Activated CD4-positive, alpha-beta memory T cell treated with anti-CD3 and anti-CD28 coated beads for 36 hours (primary cell): ENCODE results near the gene TANGO2. TPM values are rescaled to one million over a fixed set of nuclear protein-coding genes. Genes with fewer than 3 reads are reported as not detected.

Experiments used
- CTCF ChIA-PET: fragments of 350-600 bp; sonication (Branson Sonifier 250); formaldehyde crosslinking; loops from one replicate; lab custom pipeline; 2021; ENCODE audit warnings: antibody characterized with exemption, inconsistent platforms; lab: Charles Lee
- POLR2A ChIA-PET: fragments of 350-600 bp; sonication (Branson Sonifier 250); formaldehyde crosslinking; loops from one replicate; lab custom pipeline; 2021; ENCODE audit warnings: antibody characterized with exemption; lab: Charles Lee
- DNase-seq: peaks from one replicate; pipeline ENCODE4 v3.0.0-alpha.2; 2020
- H3K27ac Mint-ChIP-seq: one replicate; pipeline ENCODE4 v1.8.0; 2021; ENCODE audit warnings: mixed read lengths
- H3K27me3 Mint-ChIP-seq: one replicate; pipeline ENCODE4 v1.8.0; 2021; ENCODE audit warnings: mixed read lengths
- H3K36me3 Mint-ChIP-seq: one replicate; pipeline ENCODE4 v1.8.0; 2021; ENCODE audit warnings: mixed read lengths
- H3K4me1 Mint-ChIP-seq: one replicate; pipeline ENCODE4 v1.8.0; 2021; ENCODE audit warnings: low read depth, mixed read lengths
- H3K4me3 Mint-ChIP-seq: one replicate; pipeline ENCODE4 v1.8.0; 2021; ENCODE audit warnings: mild to moderate bottlenecking, mixed read lengths
- H3K9me3 Mint-ChIP-seq: one replicate; pipeline ENCODE4 v1.8.0; 2021; ENCODE audit warnings: mixed read lengths
- intact Hi-C: fragments of 100-400 bp; cut with micrococcal nuclease; formaldehyde crosslinking; loops from one replicate; pipeline ENCODE4 v1.15.1; 2023
- total RNA-seq, 2 experiments: library from RNA; stranded (reverse); gene quantifications; one replicate each; pipeline ENCODE4 v1.2.3, GENCODE V29; 2021

Gene TANGO2
- total RNA-seq, 2 experiments from 2014 or later: 20.7 to 23.6 TPM

GRCh38 chr22:20109411-20110358 is 88.8 kb downstream of the TANGO2 start:
- POLR2A ChIA-PET: interaction anchor here (0.9 to 1.5 kb wide), 5 partner anchors 8 to 26 kb away, joined by 3 to 6 read pairs (median 5); no protein-coding TSS in a partner anchor
- no peak overlapping the region for H3K4me3 Mint-ChIP-seq
- H3K4me1 Mint-ChIP-seq: peaks cover 11% of the 10 kb centered on the region
- no peaks in the 10 kb centered on the region for H3K9me3 Mint-ChIP-seq
- no peak overlapping the region for H3K27ac Mint-ChIP-seq
- H3K27me3 Mint-ChIP-seq: no peaks in the 10 kb centered on the region
- no peak for DNase-seq
- CTCF ChIA-PET: interaction anchor here (1.3 kb wide), 1 partner anchor 145 kb away, joined by 4 read pairs; no protein-coding TSS in a partner anchor
- H3K36me3 Mint-ChIP-seq: peaks cover 12% of the 10 kb centered on the region
- intact Hi-C loops: no loop called here

- H3K4me1 Mint-ChIP-seq: peaks cover 16% of the 10 kb centered on the region
- H3K27me3 Mint-ChIP-seq: no peaks in the 10 kb centered on the region
- POLR2A ChIA-PET: interaction anchor here (1.2 to 1.3 kb wide), 2 partner anchors 9 to 10 kb away, joined by 3 to 5 read pairs; no protein-coding TSS in a partner anchor
- intact Hi-C loops: no loop called here
- H3K36me3 Mint-ChIP-seq: peaks cover 18% of the 10 kb centered on the region
- CTCF ChIA-PET: interaction anchor here (0.6 to 1.7 kb wide), 9 partner anchors 10 to 145 kb away, joined by 3 to 14 read pairs (median 4); no protein-coding TSS in a partner anchor
- peak overlapping the region; percentile 86 for H3K27ac Mint-ChIP-seq
- DNase-seq: no peak
- no peaks in the 10 kb centered on the region for H3K9me3 Mint-ChIP-seq
- H3K4me3 Mint-ChIP-seq: no peak overlapping the region
Observed at GRCh38 chr22:20110359-20110985, 89.6 kb downstream of the TANGO2 start.

- Mint-ChIP-seq H3K27ac (peak overlapping the region; percentile 86), H3K27me3 (no peaks in the 10 kb centered on the region), H3K36me3 (peaks cover 20% of the 10 kb centered on the region), H3K4me3 (no peak overlapping the region), H3K9me3 (no peaks in the 10 kb centered on the region), H3K4me1 (peaks cover 19% of the 10 kb centered on the region)
- POLR2A ChIA-PET: interaction anchor here (1.2 to 1.3 kb wide), 2 partner anchors 8 to 10 kb away, joined by 3 to 5 read pairs; no protein-coding TSS in a partner anchor
- intact Hi-C loops: no loop called here
- CTCF ChIA-PET: interaction anchor here (0.6 to 1.7 kb wide), 12 partner anchors 10 to 477 kb away, joined by 3 to 14 read pairs (median 3); no protein-coding TSS in a partner anchor
- peak; percentile 54 for DNase-seq
Observed at GRCh38 chr22:20111045-20111688, 90.3 kb downstream of the TANGO2 start.

GRCh38 chr22:20111689-20112622 is 91.0 kb downstream of the TANGO2 start:
- no peak for DNase-seq
- H3K36me3 Mint-ChIP-seq: peaks cover 22% of the 10 kb centered on the region
- H3K27me3 Mint-ChIP-seq: no peaks in the 10 kb centered on the region
- H3K9me3 Mint-ChIP-seq: no peaks in the 10 kb centered on the region
- peak overlapping the region; percentile 81 for H3K27ac Mint-ChIP-seq
- no peak overlapping the region for H3K4me3 Mint-ChIP-seq
- intact Hi-C loops: no loop called here
- ChIA-PET CTCF (interaction anchor here (0.6 to 1.7 kb wide), 8 partner anchors 10 to 476 kb away, joined by 3 to 14 read pairs (median 3); no protein-coding TSS in a partner anchor), POLR2A (no interaction called here)
- peaks cover 19% of the 10 kb centered on the region for H3K4me1 Mint-ChIP-seq

- intact Hi-C loops: no loop called here
- no peaks in the 10 kb centered on the region for H3K27me3 Mint-ChIP-seq
- peak overlapping the region; percentile 81 for H3K27ac Mint-ChIP-seq
- CTCF ChIA-PET: interaction anchor here (0.6 to 1.2 kb wide), 3 partner anchors 11 to 148 kb away, joined by 3 to 4 read pairs (median 3); no protein-coding TSS in a partner anchor
- peaks cover 19% of the 10 kb centered on the region for H3K4me1 Mint-ChIP-seq
- DNase-seq: no peak
- no peaks in the 10 kb centered on the region for H3K9me3 Mint-ChIP-seq
- POLR2A ChIA-PET: no interaction called here
- peaks cover 23% of the 10 kb centered on the region for H3K36me3 Mint-ChIP-seq
- no peak overlapping the region for H3K4me3 Mint-ChIP-seq
Observed at GRCh38 chr22:20112623-20113511, 92.0 kb downstream of the TANGO2 start.

GRCh38 chr22:20113551-20114310 is 92.8 kb downstream of the TANGO2 start:
- ChIA-PET CTCF (no interaction called here), POLR2A (no interaction called here)
- Mint-ChIP-seq H3K27ac (peak overlapping the region; percentile 45), H3K4me1 (peaks cover 22% of the 10 kb centered on the region), H3K9me3 (no peaks in the 10 kb centered on the region), H3K36me3 (peaks cover 27% of the 10 kb centered on the region), H3K4me3 (no peak overlapping the region), H3K27me3 (no peaks in the 10 kb centered on the region)
- DNase-seq: no peak
- intact Hi-C loops: no loop called here

GRCh38 chr22:20114506-20115475 is 93.9 kb downstream of the TANGO2 start:
- H3K4me1 Mint-ChIP-seq: peaks cover 32% of the 10 kb centered on the region
- no peaks in the 10 kb centered on the region for H3K27me3 Mint-ChIP-seq
- ChIA-PET POLR2A (interaction anchor here (1.4 to 1.5 kb wide), 2 partner anchors 14 kb away, joined by 3 to 7 read pairs; no protein-coding TSS in a partner anchor), CTCF (no interaction called here)
- H3K36me3 Mint-ChIP-seq: peaks cover 35% of the 10 kb centered on the region
- intact Hi-C loops: no loop called here
- H3K27ac Mint-ChIP-seq: peak overlapping the region; percentile 72
- DNase-seq: no peak
- no peaks in the 10 kb centered on the region for H3K9me3 Mint-ChIP-seq
- H3K4me3 Mint-ChIP-seq: peak overlapping the region; percentile 52

- Mint-ChIP-seq H3K9me3 (no peaks in the 10 kb centered on the region), H3K27me3 (no peaks in the 10 kb centered on the region), H3K27ac (peak within 1 kb of the TSS; percentile 92), H3K4me1 (peaks cover 41% of the 10 kb centered on the region), H3K4me3 (peak within 1 kb of the TSS; percentile 88), H3K36me3 (peaks cover 43% of the 10 kb centered on the region)
- intact Hi-C loops: loop anchor here (2.0 kb wide), 1 partner anchor 95 kb away; the partner anchor contains the start of gene TANGO2
- CTCF ChIA-PET: no interaction called here
- POLR2A ChIA-PET: interaction anchor here (1.4 to 1.5 kb wide), 2 partner anchors 13 to 15 kb away, joined by 3 to 7 read pairs; no protein-coding TSS in a partner anchor
- no peak for DNase-seq
Observed at GRCh38 chr22:20115691-20116375, 94.9 kb downstream of the TANGO2 start, which contains the start of gene RANBP1. RANBP1 (plus strand) TSS chr22:20116104; CDS start chr22:20116185, 81 bp downstream.
